ENCODE data around the gene SLC17A1.

SLC17A1 gene

DNA sequence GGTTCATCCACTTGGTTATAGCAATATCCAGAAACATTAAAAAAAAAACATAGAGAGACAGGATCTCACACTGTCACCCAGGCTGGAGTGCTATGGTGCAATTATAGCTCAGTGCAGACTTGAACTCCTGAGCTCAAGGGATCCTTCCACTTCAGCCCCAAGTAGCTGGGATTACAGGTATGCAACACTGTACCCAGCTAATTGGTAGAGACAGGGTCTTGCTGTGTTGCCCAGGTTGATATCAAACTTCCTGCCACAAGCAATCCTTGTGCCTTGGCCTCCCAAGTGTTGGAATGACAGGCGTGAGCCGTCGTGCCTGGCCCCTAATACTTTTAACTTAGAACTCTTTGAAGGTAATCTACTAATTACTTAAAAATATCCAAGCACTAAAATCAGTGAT, 818 bp upstream of the SLC17A1 start:
- no peak for DNase-seq (ENCODE audit: low spot score)

DNA sequence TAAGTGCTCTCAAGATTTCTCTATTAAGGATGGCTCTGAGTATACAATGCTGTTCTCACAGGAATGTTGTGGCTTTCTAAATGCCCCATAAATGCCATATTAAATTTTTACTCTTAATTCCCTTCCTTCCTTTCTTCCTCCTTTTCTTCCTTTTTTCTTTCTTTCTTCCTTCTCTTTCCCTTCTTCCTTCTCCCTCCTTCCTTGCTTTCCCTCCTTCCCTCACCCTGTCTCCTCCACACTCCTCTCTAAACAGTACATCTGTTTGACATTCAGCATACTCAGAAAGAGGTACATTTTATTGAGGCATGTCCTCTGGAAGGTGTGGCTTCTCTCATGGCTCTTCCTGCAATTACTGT, 433 bp upstream of the SLC17A1 start:
- DNase-seq (ENCODE audit: low spot score), result no peak

DNA sequence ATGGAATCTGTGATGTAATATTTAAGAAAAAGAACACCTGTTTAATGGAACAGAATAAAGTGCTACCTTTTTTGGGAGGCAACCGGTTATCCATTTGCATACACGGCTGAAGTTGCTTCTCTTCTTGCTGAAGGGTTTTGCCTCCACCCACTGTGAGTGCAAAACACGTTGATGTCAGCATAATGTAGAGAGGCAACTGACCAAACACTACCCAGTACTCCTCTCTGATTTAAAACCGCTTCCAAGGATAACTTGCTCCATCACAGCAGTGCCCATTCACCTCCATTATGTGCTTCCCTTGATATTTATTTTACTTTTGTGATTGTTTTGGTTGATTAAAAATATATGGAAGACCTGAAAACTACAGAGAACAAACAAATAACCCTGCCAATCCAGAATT, 1.4 kb downstream of the SLC17A1 start:
- no peak for DNase-seq (ENCODE audit: low spot score)

DNA sequence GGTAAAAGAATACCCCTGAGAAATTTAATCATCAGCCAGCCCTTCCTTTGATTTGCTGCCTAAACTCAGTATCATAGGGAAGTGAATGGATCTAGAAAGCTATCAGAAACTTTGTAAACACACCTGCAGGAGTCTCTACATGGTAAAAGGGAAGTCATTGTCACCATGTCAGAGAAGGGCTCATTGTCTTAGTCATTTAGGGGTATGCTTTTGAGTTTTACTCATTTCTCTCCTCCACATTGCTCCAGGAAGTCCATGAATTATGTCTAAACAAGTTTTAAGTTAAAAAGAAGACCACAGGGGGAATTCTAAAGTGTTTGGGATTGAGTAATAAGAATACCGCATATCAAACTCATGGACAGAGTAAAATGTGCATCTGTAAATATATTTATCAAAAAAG, 2.5 kb downstream of the SLC17A1 start:
- no peak for DNase-seq (ENCODE audit: low spot score)

DNA sequence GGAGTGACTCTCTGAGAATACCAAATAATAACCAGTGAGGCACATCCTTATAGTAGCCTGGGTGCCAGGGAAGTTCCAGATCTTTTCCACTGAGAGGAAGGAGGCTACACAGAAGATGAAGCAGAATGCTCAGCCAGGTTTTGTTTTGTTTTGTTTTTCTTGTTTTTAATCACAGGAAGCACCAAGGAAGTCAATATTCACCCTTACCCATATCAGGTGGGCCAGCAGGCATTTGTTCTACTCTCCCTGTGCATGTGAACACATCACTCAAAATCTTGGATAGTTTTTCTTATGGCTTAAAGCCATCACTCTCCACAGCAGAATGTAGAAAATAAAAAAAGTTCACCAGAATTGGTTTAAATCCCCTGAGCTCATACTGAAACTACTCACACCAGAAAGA, 10.5 kb downstream of the SLC17A1 start:
- no peak for DNase-seq (ENCODE audit: low spot score)

DNA sequence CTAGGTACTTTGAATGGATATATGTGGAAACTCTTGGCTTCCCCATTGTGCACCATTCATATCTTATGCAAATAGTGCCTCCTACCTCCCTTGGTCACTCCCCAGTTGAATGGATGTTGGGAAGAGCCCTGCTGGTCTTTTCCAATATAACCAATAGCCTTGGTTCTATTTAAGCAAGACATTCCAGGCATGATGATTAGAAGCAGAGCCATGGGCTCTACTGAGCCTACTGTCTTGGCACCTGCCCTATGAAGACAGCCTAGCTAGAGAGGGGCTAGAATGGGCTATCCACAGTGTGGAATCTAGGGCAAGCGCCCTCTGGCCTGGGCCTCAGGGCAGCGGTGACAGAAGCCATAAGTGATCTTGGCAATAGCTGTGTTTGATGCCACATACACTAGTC, 15.6 kb downstream of the SLC17A1 start:
- no peak for DNase-seq (ENCODE audit: low spot score)

DNA sequence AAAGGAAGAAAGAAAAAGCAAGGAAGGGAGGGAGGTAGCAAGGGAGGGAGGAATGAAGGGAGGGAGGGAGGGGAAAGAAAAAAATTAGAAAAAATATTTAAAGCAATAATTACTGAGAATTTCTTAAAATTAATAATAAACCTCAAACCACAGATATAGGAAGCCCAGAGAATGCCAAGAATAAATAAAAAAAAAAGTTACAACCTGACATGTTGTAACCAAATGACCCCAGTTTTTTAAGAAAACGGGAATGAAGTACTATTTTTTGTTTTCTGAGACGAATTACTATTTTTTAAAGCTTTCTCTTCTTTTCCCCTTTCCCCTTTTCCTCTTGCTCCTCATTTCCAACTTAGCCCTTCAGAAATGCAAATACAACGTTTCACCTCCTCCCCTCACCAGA, 16.7 kb downstream of the SLC17A1 start:
- no peak for DNase-seq (ENCODE audit: low spot score)

DNA sequence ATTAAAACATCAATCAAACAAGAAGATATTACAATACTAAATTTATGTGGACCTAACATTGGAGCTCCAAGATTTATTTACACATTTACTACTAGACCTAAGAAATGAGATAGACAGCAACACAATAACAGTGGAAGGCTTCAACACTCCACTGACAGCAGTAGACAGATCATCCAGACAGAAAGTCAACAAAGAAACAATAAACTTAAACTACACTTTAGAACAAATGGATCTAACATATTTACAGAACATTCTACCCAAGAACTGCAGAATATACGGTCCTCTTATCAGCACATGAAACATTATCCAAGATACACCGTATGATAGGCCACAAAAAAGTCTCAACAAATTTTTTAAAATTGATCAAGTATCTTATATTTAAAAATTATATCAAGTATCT, 27.0 kb downstream of the SLC17A1 start:
- no peak for DNase-seq (ENCODE audit: low spot score)

DNA sequence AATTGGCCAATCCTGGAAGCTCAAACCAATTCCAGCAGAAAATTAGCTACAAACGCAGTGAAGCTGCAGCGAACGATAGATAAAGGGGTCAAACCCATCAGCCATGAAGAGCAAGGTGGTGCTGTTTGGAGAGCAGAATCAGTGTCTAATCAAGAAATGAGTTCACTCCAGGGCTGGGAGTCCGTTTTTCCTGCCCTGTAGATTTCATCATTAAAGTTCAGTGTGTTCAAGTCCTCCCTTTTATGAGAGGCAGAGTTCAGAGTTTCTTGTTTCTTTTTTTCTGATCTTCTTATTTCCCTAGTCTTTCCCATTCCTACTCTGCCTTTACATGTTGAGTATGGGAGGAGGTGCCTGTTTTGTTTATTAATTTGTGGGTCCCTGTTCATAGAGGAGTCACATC, 30.4 kb downstream of the SLC17A1 start:
- no peak for DNase-seq (ENCODE audit: low spot score)

DNA sequence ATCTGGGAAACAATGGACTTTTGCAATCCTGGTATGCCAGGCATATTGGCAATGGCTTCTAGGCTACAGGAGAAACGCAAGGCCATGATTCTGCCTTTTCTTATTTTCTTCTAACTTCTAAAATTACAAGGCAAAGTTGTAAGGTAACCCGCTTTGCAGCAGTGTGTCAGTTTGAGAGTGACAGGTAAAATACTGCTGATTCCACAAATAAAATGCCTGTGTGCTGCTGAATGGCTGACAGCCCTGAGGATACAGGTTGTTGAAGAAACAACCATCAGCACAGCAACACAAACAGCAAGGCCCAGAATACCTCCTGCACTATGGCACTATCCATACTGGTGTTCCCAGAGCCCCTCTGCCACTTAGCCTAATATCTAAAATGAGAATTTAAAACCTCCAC, 37.1 kb downstream of the SLC17A1 start:
- DNase-seq (ENCODE audit: low spot score), result no peak

DNA sequence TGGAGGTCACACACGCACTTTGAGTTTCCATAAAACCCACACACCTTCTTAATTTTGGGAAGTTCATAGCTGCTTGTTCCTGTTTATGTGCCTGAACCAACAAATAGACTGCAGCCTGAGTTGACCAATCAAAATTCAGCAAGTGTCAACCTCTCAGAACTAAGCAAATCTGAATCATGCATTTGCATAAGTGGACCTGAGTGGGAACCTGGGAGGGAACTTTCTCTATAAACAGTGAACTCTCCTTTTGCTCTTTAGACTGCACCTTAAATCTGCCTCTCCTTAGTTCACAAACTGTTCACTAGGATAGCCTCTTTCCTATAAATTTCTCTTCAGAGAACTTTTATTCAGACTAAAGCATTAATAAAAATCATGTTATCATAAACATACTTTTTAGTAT, 37.9 kb downstream of the SLC17A1 start:
- DNase-seq (ENCODE audit: low spot score), result peak; percentile 6

DNA sequence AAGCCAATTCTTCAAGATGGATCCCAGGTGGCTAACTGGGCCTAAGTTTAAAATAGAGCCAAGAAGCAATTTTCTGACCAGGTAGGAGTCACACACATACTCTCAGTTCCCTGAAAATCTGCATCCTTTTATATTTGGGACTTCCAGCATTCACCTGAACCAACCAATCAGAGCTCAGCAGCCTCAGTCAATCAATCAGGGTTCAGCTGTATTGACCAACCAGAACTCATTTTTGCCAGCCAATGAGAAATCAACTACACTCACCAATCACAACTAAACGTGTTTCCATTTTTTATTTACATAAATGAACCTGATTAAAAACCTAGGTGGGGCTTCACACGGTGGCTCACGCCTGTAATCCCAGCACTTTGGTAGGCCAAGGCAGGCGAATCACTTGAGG, 39.8 kb downstream of the SLC17A1 start:
- peak; percentile 2 for DNase-seq (ENCODE audit: low spot score)

DNA sequence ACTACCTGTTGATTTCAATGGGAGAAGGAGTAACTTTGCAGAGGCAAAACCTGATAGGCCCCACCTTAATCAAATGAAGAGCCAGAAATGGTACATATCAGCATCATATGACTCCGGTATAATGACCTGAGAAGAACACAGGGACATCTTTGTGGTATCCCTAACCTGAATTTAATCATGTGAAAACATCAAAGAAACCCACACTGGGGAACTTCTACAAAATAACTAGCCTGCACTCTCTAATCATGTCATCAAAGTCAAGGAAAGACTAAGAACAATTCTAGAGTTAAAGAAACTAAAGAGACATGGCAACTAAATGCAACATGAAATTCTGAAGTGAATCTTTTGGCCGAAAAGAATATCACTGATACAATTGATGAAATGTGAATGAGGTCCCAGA, 42.4 kb downstream of the SLC17A1 start:
- no peak for DNase-seq (ENCODE audit: low spot score)

DNA sequence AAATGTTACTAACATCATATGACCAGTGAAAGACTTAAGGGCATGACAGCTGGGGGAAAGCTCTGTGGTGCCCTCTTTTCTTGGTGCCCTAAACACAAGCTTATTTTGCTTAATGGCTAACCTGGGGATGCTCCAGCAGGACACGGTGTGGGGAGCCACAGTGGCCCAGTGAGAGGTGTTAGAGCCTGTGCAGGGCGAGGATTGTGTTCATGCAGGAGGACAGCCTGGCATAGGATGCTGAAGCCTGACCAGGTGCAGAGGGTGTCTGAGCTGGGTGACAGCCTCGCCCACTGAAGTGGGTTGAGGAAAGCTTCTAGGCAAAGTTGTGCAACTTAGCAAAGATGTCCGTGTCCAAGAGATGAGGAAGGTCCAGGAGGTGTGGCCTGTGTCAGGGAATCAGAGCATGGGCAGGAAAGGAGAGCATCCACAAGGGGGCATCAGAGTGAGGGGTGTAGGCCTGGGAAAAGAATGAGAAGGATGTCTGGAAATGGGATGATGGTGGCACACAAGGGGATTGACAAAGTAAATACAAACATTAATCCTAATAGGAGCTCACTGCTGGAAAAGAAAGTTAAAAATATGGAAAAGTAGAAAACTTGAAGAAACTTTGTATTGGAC, 43.4 kb downstream of the SLC17A1 start:
- DNase-seq (ENCODE audit: low spot score), result peak; percentile 35

DNA sequence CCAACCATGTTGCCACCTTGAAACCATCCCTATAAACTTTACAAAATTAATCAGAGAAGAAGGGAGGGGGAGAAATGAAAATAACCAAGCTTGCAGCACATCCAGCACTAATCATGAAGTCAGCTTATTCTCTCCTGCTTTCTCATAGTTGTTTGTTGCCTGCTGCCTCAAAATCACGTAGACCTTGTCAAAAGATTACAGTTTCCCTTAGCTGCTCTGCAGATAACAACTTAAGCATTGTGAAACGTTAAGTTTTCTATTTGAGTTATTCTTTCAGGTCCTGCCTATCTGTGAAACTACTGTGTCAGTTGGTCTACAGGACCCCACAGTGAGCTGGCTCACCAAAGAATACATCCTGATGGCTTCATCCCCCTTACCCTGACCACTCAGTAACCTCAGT, 44.4 kb downstream of the SLC17A1 start:
- DNase-seq (ENCODE audit: low spot score), result no peak

DNA sequence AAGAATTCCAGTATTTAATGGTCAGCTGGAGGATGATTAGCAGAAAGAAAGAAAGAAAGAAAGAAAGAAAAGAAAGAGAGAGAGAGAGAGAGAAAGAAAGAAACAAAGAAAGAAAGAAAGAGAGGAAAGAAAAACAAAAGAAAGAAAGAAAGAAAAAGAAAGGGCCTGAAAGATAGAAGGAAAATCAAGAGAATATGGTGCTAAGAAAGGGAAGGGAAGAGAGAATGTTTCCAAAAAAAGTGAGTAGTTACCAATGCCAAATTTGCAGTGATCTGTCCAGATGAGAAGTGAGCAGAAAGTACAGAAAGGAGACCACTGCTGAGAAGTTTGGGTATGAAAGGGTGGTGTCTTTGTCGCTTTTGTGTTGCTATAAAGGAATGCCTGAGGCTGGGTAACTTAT, 50.7 kb downstream of the SLC17A1 start:
- DNase-seq (ENCODE audit: low spot score), result no peak

DNA sequence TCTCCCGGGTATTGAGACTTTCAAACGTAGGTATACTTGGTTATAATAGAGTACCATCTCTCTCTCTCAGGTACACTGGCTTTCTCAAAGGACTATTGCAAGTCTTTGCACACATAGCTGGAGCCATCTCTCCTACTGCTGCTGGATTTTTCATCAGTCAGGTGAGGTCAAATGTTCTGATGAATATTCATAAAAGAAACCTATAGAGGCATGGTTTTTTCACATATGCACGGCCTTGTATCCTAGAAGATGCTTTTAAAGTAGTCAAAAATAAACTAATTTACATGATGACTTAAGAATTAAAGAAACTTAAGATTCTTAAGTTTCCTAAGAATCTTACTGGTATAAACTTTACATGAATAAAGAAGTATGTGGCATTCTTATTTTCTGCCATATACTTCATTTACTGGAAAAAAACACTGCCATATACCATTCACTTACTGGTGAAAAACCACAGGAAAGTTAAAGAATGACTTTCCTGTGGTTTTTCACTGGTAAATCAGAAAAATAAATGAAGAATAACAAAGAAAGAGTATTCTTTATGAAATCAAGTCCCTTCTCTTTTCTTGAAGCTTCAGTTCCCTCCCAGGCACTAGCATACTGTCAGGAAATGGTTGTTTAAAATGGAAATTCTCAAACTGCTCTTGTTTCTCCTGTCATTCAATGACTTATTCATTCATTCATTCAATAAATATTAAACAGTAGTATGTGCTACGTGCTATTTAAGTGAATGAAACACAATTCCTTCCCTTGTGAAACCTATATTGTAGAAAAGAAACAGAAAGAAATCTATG, 53.8 kb downstream of the SLC17A1 start:
- DNase-seq (ENCODE audit: low spot score), result no peak

DNA sequence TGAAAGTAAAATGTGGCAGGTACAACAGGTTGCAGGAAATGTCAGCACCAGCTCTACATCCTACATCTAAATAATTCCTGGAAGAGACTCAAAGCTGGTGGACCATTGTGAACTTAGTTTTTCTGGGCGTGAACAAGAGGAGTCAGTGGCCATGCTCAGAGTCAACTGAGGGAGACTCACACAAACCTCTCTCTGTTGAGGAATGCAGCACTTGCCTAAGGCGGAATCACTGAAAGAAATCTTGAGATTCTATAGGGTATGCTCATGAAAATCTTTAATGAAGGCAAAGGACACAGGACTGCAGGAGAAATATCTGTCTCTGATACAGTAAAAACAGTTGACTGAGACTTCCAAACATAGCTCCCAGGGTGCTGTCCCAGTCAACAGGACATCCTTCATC, 54.8 kb downstream of the SLC17A1 start:
- no peak for DNase-seq (ENCODE audit: low spot score)

DNA sequence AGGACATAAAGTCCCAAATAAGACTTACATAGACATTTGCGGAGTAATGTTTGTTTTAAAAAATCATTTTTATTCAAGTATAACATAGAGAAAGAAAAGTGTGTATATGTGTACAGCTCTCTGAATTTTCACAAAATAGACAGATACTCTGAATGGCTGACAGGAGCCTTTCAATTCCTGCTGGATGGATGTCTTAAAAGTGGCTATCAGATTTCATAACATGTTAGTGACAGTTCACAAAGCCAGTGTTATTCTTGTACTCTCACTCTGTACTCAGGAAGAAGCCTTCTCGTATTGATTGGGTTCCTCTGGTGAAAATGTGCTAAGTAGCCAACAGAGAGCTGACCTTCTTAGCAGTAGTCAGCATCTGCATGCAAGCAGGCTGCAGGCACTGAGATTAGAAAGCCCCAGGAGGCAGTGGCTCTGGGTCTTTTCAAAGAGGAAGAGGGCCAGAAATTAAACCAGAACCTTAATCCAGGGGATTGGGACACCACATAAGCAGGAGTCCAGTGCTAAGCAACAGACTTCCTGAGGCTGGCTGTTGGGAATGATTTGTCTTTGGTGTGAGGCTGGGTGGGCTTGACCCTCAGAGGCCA, 57.6 kb downstream of the SLC17A1 start:
- DNase-seq (ENCODE audit: low spot score), result no peak

DNA sequence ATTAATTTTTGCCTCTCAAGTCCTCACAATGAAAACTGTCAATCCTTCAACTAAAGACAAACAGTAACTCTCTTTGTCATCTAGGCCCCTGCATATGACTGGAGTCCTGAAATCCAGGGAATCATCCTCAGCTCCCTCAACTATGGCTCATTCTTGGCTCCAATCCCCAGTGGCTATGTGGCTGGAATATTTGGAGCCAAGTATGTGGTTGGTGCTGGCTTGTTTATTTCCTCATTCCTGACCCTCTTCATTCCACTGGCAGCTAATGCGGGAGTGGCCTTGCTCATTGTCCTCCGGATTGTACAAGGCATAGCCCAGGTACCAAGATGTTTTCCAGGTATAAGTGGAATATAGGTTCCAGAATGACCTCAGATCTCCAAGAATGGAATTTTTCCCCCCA, 61.9 kb downstream of the SLC17A1 start:
- DNase-seq (ENCODE audit: low spot score), result no peak

DNA sequence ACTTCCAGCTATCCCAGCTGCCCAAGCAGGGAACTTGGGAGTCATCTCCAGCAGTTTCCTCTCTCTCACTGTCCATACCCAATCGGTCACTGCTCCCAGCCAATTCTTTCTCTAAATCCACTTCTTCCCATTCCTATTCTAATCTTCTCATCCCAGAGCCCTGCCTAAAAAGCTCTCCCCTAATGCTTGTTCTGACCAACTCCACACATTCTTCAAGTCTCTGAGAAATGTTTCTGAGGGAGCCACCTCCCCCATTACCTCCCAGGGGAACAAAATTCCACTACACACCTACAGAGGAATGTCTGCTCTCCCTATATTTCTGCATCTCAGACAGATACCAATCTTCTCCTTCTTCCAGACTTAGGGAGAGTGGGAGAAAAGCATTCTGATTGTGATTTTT, 63.3 kb downstream of the SLC17A1 start:
- DNase-seq (ENCODE audit: low spot score), result no peak

DNA sequence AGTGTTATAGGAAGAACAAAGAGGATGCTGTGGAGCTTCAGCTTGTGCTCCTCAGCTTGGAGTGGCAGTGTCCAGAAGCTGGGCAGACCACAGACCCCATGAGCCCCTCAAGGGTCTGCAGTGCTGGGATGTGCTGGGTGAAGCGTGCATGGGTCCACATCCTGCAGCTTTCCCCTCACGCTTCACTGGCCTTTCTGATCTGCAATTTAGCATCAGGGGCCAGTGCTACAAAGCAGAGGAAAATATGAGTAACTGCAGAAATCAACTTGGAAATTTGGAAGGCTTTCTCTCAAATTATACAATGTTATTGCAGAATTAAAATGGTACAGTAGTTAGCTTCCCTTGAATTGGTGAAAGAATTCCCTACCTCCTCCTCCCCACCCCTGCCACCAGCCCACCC, 67.2 kb downstream of the SLC17A1 start:
- no peak for DNase-seq (ENCODE audit: low spot score)

DNA sequence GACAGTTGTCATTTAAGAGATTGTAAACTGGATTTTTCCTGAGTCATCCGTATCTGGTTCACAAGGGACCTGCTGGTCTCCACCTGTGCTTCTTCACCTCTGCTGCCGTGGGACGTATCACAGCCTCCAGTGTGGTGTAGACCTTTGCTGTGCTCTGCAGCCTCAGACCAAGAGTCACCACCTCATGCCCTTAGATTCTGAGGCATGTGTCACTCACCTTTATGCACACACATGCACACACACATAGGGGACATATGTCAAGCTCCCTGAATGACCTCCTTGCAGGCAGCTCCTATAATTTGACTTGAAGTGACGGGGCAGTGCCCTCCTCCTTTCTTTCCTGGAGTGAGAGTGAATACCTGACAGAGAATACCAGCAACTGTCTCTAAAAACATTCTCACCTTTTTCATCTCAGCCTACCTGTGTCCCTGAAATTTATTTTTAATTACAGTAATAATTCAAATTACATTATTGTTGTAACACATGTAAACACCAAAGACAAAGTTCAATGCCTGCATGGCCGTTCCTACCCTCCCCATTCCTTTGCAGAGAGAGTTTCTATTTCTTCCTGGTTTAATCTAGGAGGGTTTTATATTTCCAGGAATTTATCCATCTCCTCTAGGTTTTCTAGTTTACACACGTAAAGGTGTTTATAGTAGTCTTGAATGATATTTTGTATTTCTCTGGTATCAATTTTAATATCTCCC, 73.8 kb downstream of the SLC17A1 start:
- DNase-seq (ENCODE audit: low spot score), result no peak

Measured in NAMALWA (cell line).